Activated CD8-positive, alpha-beta memory T cell treated with anti-CD3 and anti-CD28 coated beads for 36 hours (primary cell): Measurements from ENCODE around the gene AUP1. TPM values are rescaled to one million over a fixed set of nuclear protein-coding genes. Genes with fewer than 3 reads are reported as not detected.

Source experiments
- CTCF ChIA-PET: fragments of 350-600 bp; sonication (Branson Sonifier 250); formaldehyde crosslinking; loops from one replicate; lab custom pipeline; 2021; ENCODE audit warnings: antibody characterized with exemption; lab: Charles Lee
- POLR2A ChIA-PET: fragments of 350-600 bp; sonication (Branson Sonifier 250); formaldehyde crosslinking; loops from one replicate; lab custom pipeline; 2021; ENCODE audit warnings: antibody characterized with exemption; lab: Charles Lee
- total RNA-seq, 2 experiments: library from RNA; stranded (reverse); gene quantifications; one replicate each; pipeline ENCODE4 v1.2.3, GENCODE V29; 2021

AUP1 gene
- total RNA-seq, 2 experiments from 2014 or later, result 200 to 208 TPM

GRCh38 chr2:74560591-74560990 lies 31.1 kb upstream of the AUP1 start:
- POLR2A ChIA-PET, result no interaction called here
- CTCF ChIA-PET, result no interaction called here

GRCh38 chr2:74559912-74560311 lies 30.4 kb upstream of the AUP1 start:
- ChIA-PET POLR2A (no interaction called here), CTCF (no interaction called here)

- POLR2A ChIA-PET, result no interaction called here
- CTCF ChIA-PET, result interaction anchor here (1.3 to 1.5 kb wide), 3 partner anchors 8 to 27 kb away, joined by 3 to 5 read pairs (median 4); no protein-coding TSS in a partner anchor
These were observed 29.1 kb upstream of the AUP1 start for GRCh38 chr2:74558284-74559230.

GRCh38 chr2:74556831-74557370 lies 27.4 kb upstream of the AUP1 start:
- ChIA-PET POLR2A (no interaction called here), CTCF (interaction anchor here (1.4 kb wide), 1 partner anchor 19 kb away, joined by 4 read pairs; no protein-coding TSS in a partner anchor)

- POLR2A ChIA-PET, result no interaction called here
- CTCF ChIA-PET, result interaction anchor here (1.3 kb wide), 1 partner anchor 29 kb away, joined by 3 read pairs; no protein-coding TSS in a partner anchor
These were observed 26.7 kb upstream of the AUP1 start for GRCh38 chr2:74556159-74556558.

- POLR2A ChIA-PET, result no interaction called here
- CTCF ChIA-PET, result interaction anchor here (1.3 kb wide), 1 partner anchor 30 kb away, joined by 3 read pairs; no protein-coding TSS in a partner anchor
These were observed 26.2 kb upstream of the AUP1 start for GRCh38 chr2:74555610-74556103.

GRCh38 chr2:74554820-74555531 lies 25.5 kb upstream of the AUP1 start:
- POLR2A ChIA-PET, result no interaction called here
- CTCF ChIA-PET, result interaction anchor here (1.3 kb wide), 1 partner anchor 30 kb away, joined by 3 read pairs; no protein-coding TSS in a partner anchor

GRCh38 chr2:74553892-74554819 lies 24.6 kb upstream of the AUP1 start, which contains the start of the genes DOK1 and LOXL3:
Gene DOK1 (plus strand): TSS chr2:74554720. CDS start chr2:74554755, 35 bp downstream.
Gene LOXL3 (minus strand): TSS chr2:74553942. CDS start chr2:74552634, 1,308 bp downstream.
- ChIA-PET POLR2A (interaction anchor here (0.9 kb wide), 1 partner anchor 14 kb away, joined by 5 read pairs; no protein-coding TSS in a partner anchor), CTCF (interaction anchor here (0.6 to 0.9 kb wide), 2 partner anchors 90 to 101 kb away, joined by 3 to 6 read pairs; no protein-coding TSS in a partner anchor)

- ChIA-PET CTCF (interaction anchor here (0.9 kb wide), 1 partner anchor 89 kb away, joined by 6 read pairs; no protein-coding TSS in a partner anchor), POLR2A (interaction anchor here (0.9 kb wide), 1 partner anchor 15 kb away, joined by 5 read pairs; no protein-coding TSS in a partner anchor)
These were observed 23.7 kb upstream of the AUP1 start for GRCh38 chr2:74552914-74553811.

- ChIA-PET CTCF (interaction anchor here (1.2 kb wide), 1 partner anchor 14 kb away, joined by 3 read pairs; no protein-coding TSS in a partner anchor), POLR2A (no interaction called here)
These were observed 22.7 kb upstream of the AUP1 start for GRCh38 chr2:74551942-74552913.

GRCh38 chr2:74551530-74551929 lies 22.0 kb upstream of the AUP1 start:
- CTCF ChIA-PET, result interaction anchor here (1.0 to 1.2 kb wide), 2 partner anchors 14 to 19 kb away, joined by 3 to 5 read pairs; no protein-coding TSS in a partner anchor
- POLR2A ChIA-PET, result no interaction called here

- CTCF ChIA-PET, result no interaction called here
- POLR2A ChIA-PET, result no interaction called here
These were observed 20.7 kb upstream of the AUP1 start for GRCh38 chr2:74550231-74550630.

- ChIA-PET POLR2A (no interaction called here), CTCF (no interaction called here)
These were observed 19.7 kb upstream of the AUP1 start for GRCh38 chr2:74548900-74549826.

- CTCF ChIA-PET, result no interaction called here
- POLR2A ChIA-PET, result interaction anchor here (0.6 kb wide), 1 partner anchor 17 kb away, joined by 3 read pairs; no protein-coding TSS in a partner anchor
These were observed 18.9 kb upstream of the AUP1 start for GRCh38 chr2:74548285-74548899.
